CD14-positive monocyte (primary cell): ENCODE data around the gene CCL14. TPM values are rescaled to one million over a fixed set of nuclear protein-coding genes. Genes with fewer than 3 reads are reported as not detected.

Source experiments
- DNase-seq, 3 donors: peaks; one replicate each; pipeline ENCODE4 v3.0.0-alpha.2; 2011 to 2022
- H2AFZ ChIP-seq: 2 replicates; pipeline ENCODE4 v1.6.0; 2012; ENCODE audit warnings: mild to moderate bottlenecking, low read depth, low read length, inconsistent platforms; ENCODE audit not compliant: insufficient read depth, poor library complexity, severe bottlenecking
- H3K27ac ChIP-seq, 2 donors: 1 replicate in 1 of 2; 2 replicates in 1 of 2; pipeline ENCODE4 v1.5.1; 2012 to 2013; ENCODE audit warnings: low read length in 2 of 2, control low read depth in 1 of 2, inconsistent platforms in 1 of 2, low read depth in 1 of 2, mild to moderate bottlenecking in 1 of 2
- H3K27me3 ChIP-seq, 2 donors: one replicate each; pipeline versions ENCODE4 v1.6.0 to v1.6.1; 2011 to 2013; ENCODE audit warnings: low read length in 2 of 2; ENCODE audit not compliant: control insufficient read depth in 2 of 2, insufficient read depth in 2 of 2
- H3K36me3 ChIP-seq, 2 donors: replicated peaks in 1 of 2; 1 replicate in 1 of 2; 2 replicates in 1 of 2; pipeline versions ENCODE4 v1.5.1 to v1.6.1; 2012 to 2013; ENCODE audit warnings: low read length in 2 of 2, control low read depth in 1 of 2, inconsistent platforms in 1 of 2, mild to moderate bottlenecking in 1 of 2; ENCODE audit not compliant: insufficient read depth in 2 of 2, control insufficient read depth in 1 of 2
- H3K4me1 ChIP-seq, 2 donors: 1 replicate in 1 of 2; 2 replicates in 1 of 2; pipeline versions ENCODE4 v1.5.1 to v1.6.1; 2012 to 2013; ENCODE audit warnings: low read length in 2 of 2, control low read depth in 1 of 2, inconsistent platforms in 1 of 2, mild to moderate bottlenecking in 1 of 2, moderate library complexity in 1 of 2; ENCODE audit not compliant: insufficient read depth in 2 of 2, control insufficient read depth in 1 of 2
- H3K4me2 ChIP-seq: replicated peaks from 2 replicates; pipeline ENCODE3; 2012; ENCODE audit warnings: low read length, moderate library complexity, mild to moderate bottlenecking; ENCODE audit not compliant: poor library complexity, severe bottlenecking; ENCODE audit errors: extremely low read depth
- H3K4me3 ChIP-seq, 3 experiments: fragments of 200-600 bp in 1 of 3; sonication (generic) in 1 of 3; replicated peaks in 1 of 3; 1 replicate in 2 of 3; 2 replicates in 1 of 3; pipeline ENCODE4 v1.5.1; 2011 to 2013; ENCODE audit warnings: low read length in 3 of 3, mild to moderate bottlenecking in 3 of 3, control low read depth in 2 of 3, low read depth in 2 of 3, inconsistent platforms in 1 of 3, moderate library complexity in 1 of 3
- H3K79me2 ChIP-seq: 2 replicates; pipeline ENCODE4 v1.6.0; 2012; ENCODE audit warnings: mild to moderate bottlenecking, control low read depth, inconsistent platforms, low read length, moderate library complexity; ENCODE audit not compliant: insufficient read depth
- H3K9ac ChIP-seq: 2 replicates; pipeline ENCODE4 v1.6.0; 2017; ENCODE audit warnings: low read length, mild to moderate bottlenecking; ENCODE audit not compliant: insufficient read depth, poor library complexity, severe bottlenecking
- H3K9me3 ChIP-seq, 2 donors: replicated peaks in 1 of 2; 1 replicate in 1 of 2; 2 replicates in 1 of 2; pipeline versions ENCODE4 v1.5.1 to v1.6.1; 2012 to 2013; ENCODE audit warnings: low read length in 2 of 2, control low read depth in 1 of 2; ENCODE audit not compliant: control insufficient read depth in 1 of 2, insufficient read depth in 1 of 2
- H4K20me1 ChIP-seq: 2 replicates; pipeline ENCODE4 v1.6.0; 2012; ENCODE audit warnings: mild to moderate bottlenecking, low read length, control low read depth, moderate library complexity; ENCODE audit not compliant: insufficient read depth
- H3K27ac Mint-ChIP-seq, 7 donors: one replicate each; pipeline ENCODE4 v1.8.0; 2020; ENCODE audit warnings: mild to moderate bottlenecking in 7 of 7, mixed read lengths in 7 of 7, moderate library complexity in 6 of 7, inconsistent platforms in 2 of 7
- H3K27me3 Mint-ChIP-seq, 3 donors: one replicate each; pipeline ENCODE4 v1.8.0; 2021 to 2022; ENCODE audit warnings: low read depth in 3 of 3, mild to moderate bottlenecking in 3 of 3, mixed read lengths in 3 of 3, moderate library complexity in 3 of 3, inconsistent platforms in 1 of 3
- H3K36me3 Mint-ChIP-seq, 2 donors: one replicate each; pipeline ENCODE4 v1.8.0; 2020; ENCODE audit warnings: mixed read lengths in 2 of 2, inconsistent platforms in 1 of 2, mild to moderate bottlenecking in 1 of 2
- H3K4me1 Mint-ChIP-seq: one replicate; pipeline ENCODE4 v1.8.0; 2020; ENCODE audit warnings: mild to moderate bottlenecking, mixed read lengths
- H3K4me3 Mint-ChIP-seq, 2 donors: one replicate each; pipeline ENCODE4 v1.8.0; 2020; ENCODE audit warnings: mild to moderate bottlenecking in 2 of 2, mixed read lengths in 2 of 2, moderate library complexity in 1 of 2
- H3K9me3 Mint-ChIP-seq, 7 donors: one replicate each; pipeline ENCODE4 v1.8.0; 2020 to 2022; ENCODE audit warnings: mixed read lengths in 7 of 7, mild to moderate bottlenecking in 6 of 7, moderate library complexity in 6 of 7, inconsistent platforms in 2 of 7
- CTCF ChIP-seq: fragments of 200-600 bp; IDR thresholded peaks from one replicate; pipeline ENCODE4 v1.8.0; 2022; ENCODE audit warnings: antibody characterized with exemption, mild to moderate bottlenecking
- WGBS: methylation state at CpG from one replicate; pipeline ENCODE4 v1.1.5; 2013; ENCODE audit warnings: missing lambda C conversion rate; ENCODE audit not compliant: insufficient coverage; 5-methylcytosine and 5-hydroxymethylcytosine counted together
- intact Hi-C, 2 donors: fragments of 100-400 bp; cut with micrococcal nuclease; formaldehyde crosslinking; loops; one replicate each; pipeline versions ENCODE4 v1.15.0 to v1.15.1; 2023
- polyA plus RNA-seq, 3 donors: library from polyadenylated mRNA; depleted of rRNA in 1 of 3; unstranded in 2 of 3; stranded (reverse) in 1 of 3; fragments of 300-500 nt in 2 of 3; fragments of >200 nt in 1 of 3; fragmentation: Illumina TruSeq in 2 of 3; gene quantifications; 1 replicate in 2 of 3; 2 replicates in 1 of 3; pipeline ENCODE4 v1.2.3, GENCODE V29; 2012 to 2021

Gene CCL14
- polyA plus RNA-seq, 3 donors: not detected

GRCh38 chr17:36008998-36009665, 22.6 kb upstream of the CCL14 start:
- DNase-seq: no peak
- H3K27me3 ChIP-seq: no peaks in the 10 kb centered on the region
- H3K9me3 ChIP-seq: peaks cover 0 to 36% of the 10 kb centered on the region in 2 donors
- H3K36me3 ChIP-seq: no peaks in the 10 kb centered on the region
- Mint-ChIP-seq H3K27ac (no peak overlapping the region), H3K9me3 (peaks cover 14 to 45% (median 24%) of the 10 kb centered on the region in 7 donors), H3K4me1 (peaks cover 9% of the 10 kb centered on the region), H3K36me3 (peaks cover 8 to 18% of the 10 kb centered on the region in 2 donors), H3K4me3 (no peak overlapping the region), H3K27me3 (no peaks in the 10 kb centered on the region)
- H3K4me2 ChIP-seq: no peak overlapping the region
- no peaks in the 10 kb centered on the region for H4K20me1 ChIP-seq
- no peaks in the 10 kb centered on the region for H3K4me1 ChIP-seq
- no peak overlapping the region for H3K27ac ChIP-seq
- 92% methylated on average over 8 of the region's 14 CpGs for WGBS
- H3K4me3 ChIP-seq: no peak overlapping the region
- no peak overlapping the region for H2AFZ ChIP-seq
- peak; percentile 13 for TF ChIP-seq CTCF
- H3K79me2 ChIP-seq: no peaks in the 10 kb centered on the region
- intact Hi-C loops: no loop called here
- H3K9ac ChIP-seq: no peak overlapping the region

GRCh38 chr17:36004594-36005108, 18.1 kb upstream of the CCL14 start:
- Histone ChIP-seq H3K4me2 (no peak overlapping the region), H3K79me2 (no peaks in the 10 kb centered on the region), H3K4me1 (no peaks in the 10 kb centered on the region), H3K9me3 (peaks cover 0 to 19% of the 10 kb centered on the region in 2 donors), H3K27ac (no peak overlapping the region), H2AFZ (no peak overlapping the region), H3K27me3 (no peaks in the 10 kb centered on the region), H3K4me3 (no peak overlapping the region), H3K36me3 (no peaks in the 10 kb centered on the region), H4K20me1 (no peaks in the 10 kb centered on the region), H3K9ac (no peak overlapping the region)
- WGBS: 14% methylated on average over 2 of the region's 4 CpGs
- Mint-ChIP-seq H3K27ac (no peak overlapping the region), H3K36me3 (no peaks in the 10 kb centered on the region), H3K27me3 (peaks cover 0 to 3% (median 0%) of the 10 kb centered on the region in 3 donors), H3K4me1 (peaks cover 5% of the 10 kb centered on the region), H3K4me3 (no peak overlapping the region), H3K9me3 (peaks cover 4 to 15% (median 10%) of the 10 kb centered on the region in 7 donors)
- intact Hi-C loops: no loop called here
- DNase-seq: no peak
- TF ChIP-seq CTCF: no peak
